Karpas-422 (cell line): ENCODE data around the gene RGS10. TPM values are rescaled to one million over a fixed set of nuclear protein-coding genes. Genes with fewer than 3 reads are reported as not detected.

Experiments used
- total RNA-seq: library from RNA; depleted of rRNA; stranded (reverse); fragments of >200 nt; shearing (Covaris generic); gene quantifications from 2 replicates; pipeline ENCODE4 v1.2.3, GENCODE V29; 2014; ENCODE audit warnings: low replicate concordance; rRNA removed

Gene RGS10
- total RNA-seq, 1 experiment from 2014 or later = 78.0 TPM

Other genes with a start within 250 kb of the RGS10 start
- gene TIAL1, start 54.2 kb upstream of the RGS10 start, total RNA-seq = 60.4 and 120 TPM in 2 replicates
- 0.97 and 1.4 TPM in 2 replicates for gene BAG3, start 108.7 kb upstream of the RGS10 start, total RNA-seq
- 2.5 and 5.6 TPM in 2 replicates for gene INPP5F, start 183.3 kb upstream of the RGS10 start, total RNA-seq